ENCODE results near the gene LARP4B.

The LARP4B gene

DNA sequence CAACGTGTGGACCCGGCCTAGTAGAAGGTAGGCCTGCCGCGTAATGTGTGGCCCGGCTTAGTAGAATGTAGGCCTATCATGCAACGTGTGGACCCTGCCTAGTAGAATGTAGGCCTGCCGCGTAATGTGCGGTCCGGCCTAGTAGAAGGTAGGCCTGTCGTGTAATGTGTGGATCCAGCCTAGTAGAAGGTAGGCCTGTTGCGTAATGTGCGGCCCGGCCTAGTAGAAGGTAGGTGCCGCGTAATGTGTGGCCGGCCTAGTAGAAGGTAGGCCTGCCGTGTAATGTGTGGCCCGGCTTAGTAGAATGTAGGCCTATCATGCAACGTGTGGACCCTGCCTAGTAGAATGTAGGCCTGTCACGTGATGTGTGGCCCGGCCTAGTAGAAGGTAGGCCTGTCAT is 44.8 kb upstream of the LARP4B start:
- Histone ChIP-seq H3K4me3 (ENCODE audit: low read length) (no peak overlapping the region), H3K9ac (ENCODE audit: low read length) (no peak overlapping the region), H3K4me2 (ENCODE audit: low read depth, low read length) (no peak overlapping the region), H3K27me3 (replicated peaks; ENCODE audit: insufficient read depth, low read length) (no peaks in the 10 kb centered on the region), H3F3A (ENCODE audit: insufficient read depth, low read length) (no peaks in the 10 kb centered on the region), H4K20me1 (ENCODE audit: insufficient read depth, low read length) (no peaks in the 10 kb centered on the region), H2AFZ (ENCODE audit: low read length) (no peak overlapping the region), H3K9me2 (replicated peaks; ENCODE audit: insufficient read depth, low read length) (no peaks in the 10 kb centered on the region), H3K36me3 (replicated peaks; ENCODE audit: insufficient read depth, low read length) (no peaks in the 10 kb centered on the region), H3K9me3 (replicated peaks; ENCODE audit: insufficient read depth, low read length) (0 out of 2 replicates have a peak, but pooled peaks cover 4% of the 10 kb centered on the region), H3K27ac (ENCODE audit: low read length) (no peak overlapping the region), H3K79me2 (ENCODE audit: low read length) (no peaks in the 10 kb centered on the region), H3K4me1 (ENCODE audit: low read length) (no peaks in the 10 kb centered on the region)
- TF ChIP-seq, protein P1, sequence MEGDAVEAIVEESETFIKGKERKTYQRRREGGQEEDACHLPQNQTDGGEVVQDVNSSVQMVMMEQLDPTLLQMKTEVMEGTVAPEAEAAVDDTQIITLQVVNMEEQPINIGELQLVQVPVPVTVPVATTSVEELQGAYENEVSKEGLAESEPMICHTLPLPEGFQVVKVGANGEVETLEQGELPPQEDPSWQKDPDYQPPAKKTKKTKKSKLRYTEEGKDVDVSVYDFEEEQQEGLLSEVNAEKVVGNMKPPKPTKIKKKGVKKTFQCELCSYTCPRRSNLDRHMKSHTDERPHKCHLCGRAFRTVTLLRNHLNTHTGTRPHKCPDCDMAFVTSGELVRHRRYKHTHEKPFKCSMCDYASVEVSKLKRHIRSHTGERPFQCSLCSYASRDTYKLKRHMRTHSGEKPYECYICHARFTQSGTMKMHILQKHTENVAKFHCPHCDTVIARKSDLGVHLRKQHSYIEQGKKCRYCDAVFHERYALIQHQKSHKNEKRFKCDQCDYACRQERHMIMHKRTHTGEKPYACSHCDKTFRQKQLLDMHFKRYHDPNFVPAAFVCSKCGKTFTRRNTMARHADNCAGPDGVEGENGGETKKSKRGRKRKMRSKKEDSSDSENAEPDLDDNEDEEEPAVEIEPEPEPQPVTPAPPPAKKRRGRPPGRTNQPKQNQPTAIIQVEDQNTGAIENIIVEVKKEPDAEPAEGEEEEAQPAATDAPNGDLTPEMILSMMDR (IDR thresholded peaks at IDR 0.05; ENCODE audit: low read length), result no peak
- TF ChIP-seq EZH2phosphoT487 (IDR thresholded peaks at IDR 0.05; ENCODE audit: low read length) (no peak), EZH2 (optimal IDR thresholded peaks at IDR 0.05; ENCODE audit: low read depth, low read length) (no peak)
- no peak for DNase-seq

DNA sequence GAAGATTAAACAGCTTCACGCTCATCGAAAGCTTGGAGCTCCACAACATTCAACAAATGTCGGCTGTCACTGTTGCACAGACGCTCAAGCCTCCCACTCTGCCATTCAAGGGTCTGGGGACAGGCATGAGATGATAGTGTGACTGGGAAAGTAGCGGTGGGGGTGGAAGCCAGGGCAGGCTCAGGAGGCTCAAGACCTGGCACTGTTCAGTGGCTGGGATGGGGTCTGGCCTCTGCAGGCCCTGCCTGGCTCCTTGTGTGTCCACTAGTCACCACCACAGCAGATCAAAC is 43.2 kb upstream of the LARP4B start:
- Histone ChIP-seq H3K9me2 (replicated peaks; ENCODE audit: insufficient read depth, low read length) (no peaks in the 10 kb centered on the region), H3K9ac (ENCODE audit: low read length) (no peak overlapping the region), H3K4me2 (ENCODE audit: low read depth, low read length) (no peak overlapping the region), H3K36me3 (replicated peaks; ENCODE audit: insufficient read depth, low read length) (no peaks in the 10 kb centered on the region), H4K20me1 (ENCODE audit: insufficient read depth, low read length) (no peaks in the 10 kb centered on the region), H3K4me1 (ENCODE audit: low read length) (no peaks in the 10 kb centered on the region), H3K4me3 (ENCODE audit: low read length) (no peak overlapping the region), H3K27me3 (replicated peaks; ENCODE audit: insufficient read depth, low read length) (no peaks in the 10 kb centered on the region), H3F3A (ENCODE audit: insufficient read depth, low read length) (no peaks in the 10 kb centered on the region), H2AFZ (ENCODE audit: low read length) (no peak overlapping the region), H3K9me3 (replicated peaks; ENCODE audit: insufficient read depth, low read length) (0 out of 2 replicates have a peak, but pooled peaks cover 4% of the 10 kb centered on the region), H3K27ac (ENCODE audit: low read length) (no peak overlapping the region), H3K79me2 (ENCODE audit: low read length) (no peaks in the 10 kb centered on the region)
- TF ChIP-seq, protein P1 (IDR thresholded peaks at IDR 0.05; ENCODE audit: low read length), result no peak
- TF ChIP-seq EZH2 (optimal IDR thresholded peaks at IDR 0.05; ENCODE audit: low read depth, low read length) (no peak), EZH2phosphoT487 (IDR thresholded peaks at IDR 0.05; ENCODE audit: low read length) (no peak)
- DNase-seq, result no peak

DNA sequence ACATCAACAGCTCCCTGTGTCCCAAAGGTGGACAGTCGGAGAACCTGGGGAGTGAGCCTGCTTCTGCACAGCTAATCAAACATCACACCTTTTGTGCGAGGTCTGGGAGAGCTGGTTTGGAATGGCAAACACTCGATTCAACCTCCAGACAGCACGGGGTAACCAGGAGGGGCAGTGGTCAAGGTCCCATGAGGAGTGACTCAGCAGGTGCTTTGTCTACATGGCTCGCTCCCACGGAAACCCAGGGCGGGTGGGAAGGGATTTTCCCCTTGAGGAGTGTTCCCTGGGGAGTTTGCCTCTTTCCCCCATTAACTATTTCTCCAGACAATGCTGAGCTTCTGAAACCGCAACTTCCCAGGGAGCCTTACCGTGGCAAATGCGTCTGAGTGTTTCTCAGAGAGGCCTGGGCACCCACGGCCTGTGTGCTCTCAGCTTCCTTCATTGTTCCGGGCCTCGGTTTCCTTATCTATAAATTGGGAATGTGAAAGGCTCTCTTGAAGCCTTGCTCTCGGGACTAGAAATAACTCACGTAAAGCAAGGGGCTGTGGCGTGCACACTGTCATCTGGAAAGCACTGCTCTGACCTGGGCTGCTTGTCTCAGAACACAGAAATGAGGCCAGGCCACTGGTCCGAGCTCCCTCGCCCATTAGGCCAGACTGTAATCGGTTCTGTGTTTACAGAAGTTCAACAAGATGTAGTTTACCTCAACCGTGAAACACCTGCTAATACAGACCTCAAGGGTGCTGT is 42.7 kb upstream of the LARP4B start:
- H2AFZ ChIP-seq (ENCODE audit: low read length), result no peak overlapping the region
- H3K4me3 ChIP-seq (ENCODE audit: low read length), result no peak overlapping the region
- no peaks in the 10 kb centered on the region for H4K20me1 ChIP-seq (ENCODE audit: insufficient read depth, low read length)
- H3K4me1 ChIP-seq (ENCODE audit: low read length), result no peaks in the 10 kb centered on the region
- H3K9ac ChIP-seq (ENCODE audit: low read length), result no peak overlapping the region
- no peaks in the 10 kb centered on the region for H3K36me3 ChIP-seq (replicated peaks; ENCODE audit: insufficient read depth, low read length)
- H3K27ac ChIP-seq (ENCODE audit: low read length), result no peak overlapping the region
- TF ChIP-seq EZH2phosphoT487 (IDR thresholded peaks at IDR 0.05; ENCODE audit: low read length) (no peak), EZH2 (optimal IDR thresholded peaks at IDR 0.05; ENCODE audit: low read depth, low read length) (no peak)
- TF ChIP-seq, protein P1 (IDR thresholded peaks at IDR 0.05; ENCODE audit: low read length), result no peak
- no peaks in the 10 kb centered on the region for H3K9me2 ChIP-seq (replicated peaks; ENCODE audit: insufficient read depth, low read length)
- H3F3A ChIP-seq (ENCODE audit: insufficient read depth, low read length), result no peaks in the 10 kb centered on the region
- 0 out of 2 replicates have a peak, but pooled peaks cover 4% of the 10 kb centered on the region for H3K9me3 ChIP-seq (replicated peaks; ENCODE audit: insufficient read depth, low read length)
- H3K79me2 ChIP-seq (ENCODE audit: low read length), result no peaks in the 10 kb centered on the region
- no peak overlapping the region for H3K4me2 ChIP-seq (ENCODE audit: low read depth, low read length)
- DNase-seq, result no peak
- H3K27me3 ChIP-seq (replicated peaks; ENCODE audit: insufficient read depth, low read length), result no peaks in the 10 kb centered on the region

Data from MM.1S (cell line).